IMR-90 (cell line): Measurements from ENCODE around the gene DNPH1.

ENCODE experiments used
- BHLHE40 ChIP-seq: fragments of 150-350 bp; IDR thresholded peaks from 2 replicates; pipeline ENCODE4 v1.6.1; 2016; ENCODE audit warnings: mild to moderate bottlenecking, low read depth, low read length
- CTCF ChIP-seq: conservative IDR thresholded peaks from 2 replicates; pipeline ENCODE4 v1.5.1; 2012; ENCODE audit warnings: mild to moderate bottlenecking, low read depth, low read length, improper control_type of control experiment
- FOS ChIP-seq: fragments of 150-350 bp; IDR thresholded peaks from 2 replicates; pipeline ENCODE4 v1.6.1; 2016; ENCODE audit warnings: low read depth, low read length
- MAZ ChIP-seq: IDR thresholded peaks from 2 replicates; pipeline ENCODE4 v1.6.1; 2012; ENCODE audit warnings: low read depth, mild to moderate bottlenecking, low read length, improper control_type of control experiment, moderate library complexity, borderline replicate concordance
- MXI1 ChIP-seq: IDR thresholded peaks from 2 replicates; pipeline ENCODE4 v1.6.1; 2012; ENCODE audit warnings: low read depth, mild to moderate bottlenecking, low read length, moderate library complexity, borderline replicate concordance
- POLR2A ChIP-seq: IDR thresholded peaks from 2 replicates; pipeline ENCODE4 v1.6.1; 2012; ENCODE audit warnings: mild to moderate bottlenecking, low read depth, low read length
- RCOR1 ChIP-seq: IDR thresholded peaks from 2 replicates; pipeline ENCODE4 v1.6.1; 2012; ENCODE audit warnings: mild to moderate bottlenecking, low read length, improper control_type of control experiment; ENCODE audit not compliant: insufficient replicate concordance
- SMC3 ChIP-seq: fragments of 150-350 bp; IDR thresholded peaks from 2 replicates; pipeline ENCODE4 v1.6.1; 2016; ENCODE audit warnings: low read depth, mild to moderate bottlenecking, antibody characterized with exemption, low read length, moderate library complexity

GRCh38 chr6:43235841-43236240 lies 6.6 kb upstream of the DNPH1 start:
- TF ChIP-seq MAZ (no peak), CTCF (no peak), SMC3 (no peak), POLR2A (no peak), MXI1 (no peak), FOS (no peak), RCOR1 (no peak), BHLHE40 (no peak)
